Prostate gland (tissue), 2 donors: ENCODE data around the gene LATS2. TPM values are rescaled to one million over a fixed set of nuclear protein-coding genes. Genes with fewer than 3 reads are reported as not detected.
"Not testable (repeated sequence)": the region's sequence is repeated elsewhere in the genome, so short reads cannot be mapped to it uniquely, and the experiment has no call there.

Source experiments
- DNase-seq: peaks from one replicate; pipeline ENCODE4 v3.0.0-alpha.2; 2019; ENCODE audit warnings: low spot score
- H3K27ac ChIP-seq, 2 donors: fragments of 200-600 bp; sonication (generic); 2 replicates each; pipeline ENCODE4 v1.5.1; 2017 to 2019
- H3K27me3 ChIP-seq: fragments of 200-600 bp; sonication (generic); replicated peaks from 2 replicates; pipeline ENCODE4 v1.5.1; 2019; ENCODE audit not compliant: insufficient read depth
- H3K36me3 ChIP-seq, 2 donors: fragments of 200-600 bp; sonication (generic); 1 replicate in 1 of 2; 2 replicates in 1 of 2; pipeline versions ENCODE4 v1.5.1 to v1.8.1; 2017 to 2019
- H3K4me1 ChIP-seq: fragments of 200-600 bp; sonication (generic); replicated peaks from 2 replicates; pipeline ENCODE4 v1.5.1; 2019
- H3K4me3 ChIP-seq, 2 donors: fragments of 200-600 bp; sonication (generic); 2 replicates each; pipeline ENCODE4 v1.5.1; 2017 to 2019
- H3K9me3 ChIP-seq: fragments of 200-600 bp; sonication (generic); 2 replicates; pipeline ENCODE4 v1.5.1; 2017
- CTCF ChIP-seq, 4 experiments: fragments of 200-600 bp in 2 of 4; fragments of 450-650 bp in 2 of 4; sonication (generic) in 2 of 4; IDR thresholded peaks; 1 replicate in 3 of 4; 2 replicates in 1 of 4; pipeline ENCODE4 v1.5.1; 2016 to 2019; ENCODE audit warnings: antibody characterized with exemption in 4 of 4, mild to moderate bottlenecking in 2 of 4, moderate library complexity in 2 of 4
- POLR2A ChIP-seq: fragments of 450-650 bp; IDR thresholded peaks from one replicate; pipeline ENCODE4 v1.6.1; 2016; ENCODE audit warnings: antibody characterized with exemption, mild to moderate bottlenecking
- POLR2AphosphoS5 ChIP-seq: sonication (generic); formaldehyde crosslinking; IDR thresholded peaks from one replicate; pipeline ENCODE4 v1.6.1; 2017; ENCODE audit warnings: antibody characterized with exemption
- WGBS: methylation state at CpG from one replicate; pipeline ENCODE4 v1.1.5; 2018; 5-methylcytosine and 5-hydroxymethylcytosine counted together
- intact Hi-C: fragments of 100-400 bp; cut with DNase I; formaldehyde crosslinking; loops from one replicate; pipeline ENCODE4 v1.14.2; 2022
- total RNA-seq, 2 donors: library from RNA; depleted of rRNA; stranded (reverse); fragments of >200 nt; gene quantifications; one replicate each; pipeline ENCODE4 v1.1.0, GENCODE V29; 2016

LATS2 gene
- total RNA-seq, 2 donors from 2014 or later: 22.0 to 27.4 TPM

DNA sequence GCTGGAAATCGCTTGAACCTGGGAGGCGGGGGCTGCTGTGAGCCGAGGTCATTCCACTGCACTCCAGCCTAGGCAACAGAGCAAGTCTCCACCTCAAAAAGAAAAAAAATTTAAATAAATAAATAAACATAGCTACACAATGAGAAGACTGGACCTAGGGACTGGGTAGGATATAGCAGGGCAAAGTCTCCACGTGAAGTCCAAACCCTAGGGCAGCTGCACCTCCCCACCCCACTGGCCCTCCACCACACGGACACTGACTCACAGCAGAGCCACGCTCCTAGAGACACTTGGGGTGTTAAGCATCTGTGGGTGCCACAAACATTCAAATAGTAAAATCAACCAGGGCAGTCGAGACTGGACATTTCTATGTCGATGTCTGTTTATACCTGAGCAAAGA lies 7.1 kb downstream of the LATS2 start:
- no peaks in the 10 kb centered on the region for H3K27me3 ChIP-seq
- TF ChIP-seq CTCF (IDR thresholded peaks at IDR 0.05) (no peak), POLR2AphosphoS5 (no peak), POLR2A (no peak)
- intact Hi-C loops: loop anchor here (10.0 kb wide), 1 partner anchor 930 kb away; no protein-coding TSS in a partner anchor
- H3K9me3 ChIP-seq: no peaks in the 10 kb centered on the region
- DNase-seq: no peak
- H3K4me1 ChIP-seq: no peaks in the 10 kb centered on the region
- no peak overlapping the region for H3K27ac ChIP-seq
- H3K36me3 ChIP-seq: no peaks in the 10 kb centered on the region
- 86% methylated on average over 8 of the region's 8 CpGs for WGBS
- H3K4me3 ChIP-seq: no peak overlapping the region

DNA sequence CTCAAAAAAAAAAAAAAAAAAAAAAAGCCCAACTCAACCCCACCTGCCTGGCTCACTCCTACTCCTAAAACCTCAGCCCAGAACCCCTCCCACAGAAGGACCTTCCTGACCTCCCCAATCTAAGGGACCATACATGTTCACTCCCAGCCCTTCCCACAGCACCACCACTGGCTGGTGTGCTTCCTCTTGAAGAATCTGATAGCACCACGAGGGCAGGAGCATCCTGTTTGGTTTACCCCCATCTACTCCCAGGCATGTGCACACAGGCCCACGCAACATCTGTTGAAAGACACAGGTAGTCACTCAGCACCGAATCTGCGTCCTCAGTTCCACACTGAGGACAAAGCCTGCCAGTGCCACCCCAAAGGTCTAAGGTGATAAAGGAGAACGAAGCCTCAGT lies 8.2 kb downstream of the LATS2 start:
- no peaks in the 10 kb centered on the region for H3K27me3 ChIP-seq
- intact Hi-C loops: loop anchor here (10.0 kb wide), 1 partner anchor 928 kb away; no protein-coding TSS in a partner anchor
- no peak for DNase-seq
- no peak overlapping the region for H3K27ac ChIP-seq
- no peaks in the 10 kb centered on the region for H3K36me3 ChIP-seq
- TF ChIP-seq POLR2A (no peak), POLR2AphosphoS5 (no peak), CTCF (IDR thresholded peaks at IDR 0.05) (no peak)
- no peaks in the 10 kb centered on the region for H3K4me1 ChIP-seq
- 69% methylated on average over 5 of the region's 5 CpGs for WGBS
- H3K9me3 ChIP-seq: no peaks in the 10 kb centered on the region
- no peak overlapping the region for H3K4me3 ChIP-seq

GRCh38 chr13:21051675-21052074 lies 9.7 kb downstream of the LATS2 start:
- no peaks in the 10 kb centered on the region for H3K36me3 ChIP-seq
- no peak overlapping the region for H3K4me3 ChIP-seq
- DNase-seq: no peak
- TF ChIP-seq POLR2A (no peak), CTCF (IDR thresholded peaks at IDR 0.05) (no peak), POLR2AphosphoS5 (no peak)
- WGBS: 95% methylated on average over 3 of the region's 3 CpGs
- no peak overlapping the region for H3K27ac ChIP-seq
- H3K4me1 ChIP-seq: no peaks in the 10 kb centered on the region
- no peaks in the 10 kb centered on the region for H3K9me3 ChIP-seq
- no peaks in the 10 kb centered on the region for H3K27me3 ChIP-seq
- intact Hi-C loops: loop anchor here (10.0 kb wide), 1 partner anchor 927 kb away; no protein-coding TSS in a partner anchor

GRCh38 chr13:21050288-21051197 lies 10.8 kb downstream of the LATS2 start:
- intact Hi-C loops: loop anchor here (10.0 kb wide), 1 partner anchor 926 kb away; no protein-coding TSS in a partner anchor
- 96% methylated on average over 16 of the region's 16 CpGs for WGBS
- Histone ChIP-seq H3K4me3 (no peak overlapping the region), H3K27me3 (no peaks in the 10 kb centered on the region), H3K9me3 (no peaks in the 10 kb centered on the region), H3K4me1 (no peaks in the 10 kb centered on the region), H3K36me3 (no peaks in the 10 kb centered on the region), H3K27ac (no peak overlapping the region)
- no peak for TF ChIP-seq CTCF (IDR thresholded peaks at IDR 0.05)
- no peak for TF ChIP-seq POLR2A
- TF ChIP-seq POLR2AphosphoS5: no peak
- no peak for DNase-seq

DNA sequence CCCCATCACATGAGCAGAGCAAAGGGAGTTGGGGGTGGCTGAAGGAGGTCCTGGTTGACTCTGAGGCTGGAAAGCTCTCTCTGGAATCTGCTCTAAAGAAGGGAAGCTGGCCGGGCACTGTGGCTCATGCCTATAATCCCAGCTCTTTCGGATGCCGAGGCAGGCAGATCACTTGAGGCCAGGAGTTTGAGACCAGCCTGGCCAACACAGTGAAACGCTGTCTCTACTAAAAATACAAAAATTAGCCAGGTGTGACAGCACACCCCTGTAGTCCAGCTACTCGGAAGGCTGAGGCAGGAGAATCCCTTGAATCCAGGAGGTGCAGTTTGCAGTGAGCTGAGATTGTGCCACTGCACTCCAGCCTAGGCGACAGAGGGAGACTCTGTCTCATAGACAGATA lies 11.7 kb downstream of the LATS2 start:
- DNase-seq, H3K27me3 ChIP-seq, H3K27ac ChIP-seq, H3K4me1 ChIP-seq, H3K36me3 ChIP-seq, H3K4me3 ChIP-seq, H3K9me3 ChIP-seq: not testable (repeated sequence)
- intact Hi-C loops: loop anchor here (10.0 kb wide), 2 partner anchors 235 to 925 kb away; no protein-coding TSS in a partner anchor
- 86% methylated on average over 6 of the region's 6 CpGs for WGBS
